ENCODE results near the gene DGCR8.

Gene DGCR8

GRCh38 chr22:20135806-20136602, 56.0 kb downstream of the DGCR8 start:
- peaks cover 8 to 14% of the 10 kb centered on the region in 2 experiments for H3K4me1 ChIP-seq (ENCODE audit: control insufficient read depth in 1 of 2, insufficient read depth in 2 of 2, low read length in 2 of 2)
- H3K4me3 ChIP-seq (ENCODE audit: low read depth, low read length): no peak overlapping the region
- H3K9ac ChIP-seq (ENCODE audit: low read length): no peak overlapping the region
- H3K14ac ChIP-seq (ENCODE audit: low read length): no peak overlapping the region
- no peak overlapping the region for H3K27ac ChIP-seq (ENCODE audit: low read depth, low read length)
- H3K23ac ChIP-seq (ENCODE audit: low read length): no peak overlapping the region
- H2AK5ac ChIP-seq (ENCODE audit: low read length): no peak overlapping the region
- DNase-seq: no peak
- no peak overlapping the region for H2BK5ac ChIP-seq (ENCODE audit: low read depth, low read length, poor library complexity)
- no peak overlapping the region for H4K91ac ChIP-seq (ENCODE audit: low read depth, low read length)
- no peaks in the 10 kb centered on the region for H3K27me3 ChIP-seq (ENCODE audit: insufficient read depth, low read length)
- H3K79me1 ChIP-seq (ENCODE audit: low read length): peaks cover 5% of the 10 kb centered on the region
- H3K4ac ChIP-seq (ENCODE audit: low read depth, low read length): no peak overlapping the region
- H3K79me2 ChIP-seq (ENCODE audit: control insufficient read depth, insufficient read depth, low read length, poor library complexity): peaks cover 6% of the 10 kb centered on the region
- no peak overlapping the region for H3K18ac ChIP-seq (ENCODE audit: low read length)
- H2AFZ ChIP-seq (ENCODE audit: insufficient read depth, low read length, poor library complexity): no peak overlapping the region
- no peak overlapping the region for H2BK120ac ChIP-seq (ENCODE audit: insufficient read depth, low read length, poor library complexity)
- no peak overlapping the region for H3K4me2 ChIP-seq (ENCODE audit: low read length)
- H3K9me3 ChIP-seq (ENCODE audit: insufficient read depth, low read depth, low read length): peaks cover 4% of the 10 kb centered on the region
- no CpG with 5 or more reads among the region's 25 CpGs for WGBS (ENCODE audit: extremely low coverage, insufficient coverage, insufficient read length)
- H2BK12ac ChIP-seq (ENCODE audit: low read length): no peak overlapping the region
- H4K12ac ChIP-seq (ENCODE audit: low read depth, low read length): no peak overlapping the region
- H3K36me3 ChIP-seq (ENCODE audit: control insufficient read depth in 1 of 2, insufficient read depth in 2 of 2, low read length in 2 of 2): peaks cover 7% of the 10 kb centered on the region in 2 experiments
- no peak overlapping the region for H4K8ac ChIP-seq (ENCODE audit: low read depth, low read length)

DNA sequence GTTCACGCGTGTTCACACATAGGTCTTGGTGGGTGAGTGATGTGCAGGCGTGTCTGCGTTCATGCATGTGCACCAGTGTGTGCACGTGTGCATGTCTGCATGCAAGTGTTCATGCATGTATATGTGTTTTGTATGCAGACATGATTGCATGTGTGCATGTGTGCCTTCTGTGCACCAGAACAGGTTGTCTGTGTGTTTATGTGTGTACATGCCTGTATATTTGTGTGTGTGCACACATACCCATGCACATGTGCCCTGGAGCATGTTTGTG, 56.5 kb downstream of the DGCR8 start:
- Histone ChIP-seq H2AK5ac (ENCODE audit: low read length) (no peak overlapping the region), H3K18ac (ENCODE audit: low read length) (no peak overlapping the region), H3K4me2 (ENCODE audit: low read length) (no peak overlapping the region), H3K9ac (ENCODE audit: low read length) (no peak overlapping the region), H3K9me3 (ENCODE audit: insufficient read depth, low read depth, low read length) (peaks cover 4% of the 10 kb centered on the region), H3K79me1 (ENCODE audit: low read length) (peaks cover 2% of the 10 kb centered on the region), H2BK120ac (ENCODE audit: insufficient read depth, low read length, poor library complexity) (no peak overlapping the region), H3K23ac (ENCODE audit: low read length) (no peak overlapping the region), H2BK5ac (ENCODE audit: low read depth, low read length, poor library complexity) (no peak overlapping the region), H3K14ac (ENCODE audit: low read length) (no peak overlapping the region), H4K91ac (ENCODE audit: low read depth, low read length) (no peak overlapping the region), H3K79me2 (ENCODE audit: control insufficient read depth, insufficient read depth, low read length, poor library complexity) (peaks cover 3% of the 10 kb centered on the region), H3K27ac (ENCODE audit: low read depth, low read length) (no peak overlapping the region), H2BK12ac (ENCODE audit: low read length) (no peak overlapping the region), H4K12ac (ENCODE audit: low read depth, low read length) (no peak overlapping the region), H2AFZ (ENCODE audit: insufficient read depth, low read length, poor library complexity) (no peak overlapping the region), H4K8ac (ENCODE audit: low read depth, low read length) (no peak overlapping the region), H3K4me3 (ENCODE audit: low read depth, low read length) (no peak overlapping the region), H3K4me1 (ENCODE audit: control insufficient read depth in 1 of 2, insufficient read depth in 2 of 2, low read length in 2 of 2) (peaks cover 11 to 19% of the 10 kb centered on the region in 2 experiments), H3K36me3 (ENCODE audit: control insufficient read depth in 1 of 2, insufficient read depth in 2 of 2, low read length in 2 of 2) (peaks cover 7% of the 10 kb centered on the region in 2 experiments), H3K27me3 (ENCODE audit: insufficient read depth, low read length) (no peaks in the 10 kb centered on the region), H3K4ac (ENCODE audit: low read depth, low read length) (no peak overlapping the region)
- DNase-seq: no peak
- no CpG with 5 or more reads among the region's 5 CpGs for WGBS (ENCODE audit: extremely low coverage, insufficient coverage, insufficient read length)

GRCh38 chr22:20137113-20137512, 57.1 kb downstream of the DGCR8 start:
- no peak overlapping the region for H2AK5ac ChIP-seq (ENCODE audit: low read length)
- no peak overlapping the region for H3K4ac ChIP-seq (ENCODE audit: low read depth, low read length)
- no peak overlapping the region for H2AFZ ChIP-seq (ENCODE audit: insufficient read depth, low read length, poor library complexity)
- DNase-seq: no peak
- H3K27me3 ChIP-seq (ENCODE audit: insufficient read depth, low read length): no peaks in the 10 kb centered on the region
- H3K23ac ChIP-seq (ENCODE audit: low read length): no peak overlapping the region
- H3K4me1 ChIP-seq (ENCODE audit: control insufficient read depth in 1 of 2, insufficient read depth in 2 of 2, low read length in 2 of 2): peaks cover 17 to 24% of the 10 kb centered on the region in 2 experiments
- H3K4me3 ChIP-seq (ENCODE audit: low read depth, low read length): no peak overlapping the region
- no peak overlapping the region for H3K27ac ChIP-seq (ENCODE audit: low read depth, low read length)
- WGBS (ENCODE audit: extremely low coverage, insufficient coverage, insufficient read length): no CpG with 5 or more reads among the region's 13 CpGs
- no peak overlapping the region for H3K4me2 ChIP-seq (ENCODE audit: low read length)
- no peak overlapping the region for H2BK12ac ChIP-seq (ENCODE audit: low read length)
- no peak overlapping the region for H3K9ac ChIP-seq (ENCODE audit: low read length)
- H4K12ac ChIP-seq (ENCODE audit: low read depth, low read length): no peak overlapping the region
- H2BK120ac ChIP-seq (ENCODE audit: insufficient read depth, low read length, poor library complexity): no peak overlapping the region
- H4K8ac ChIP-seq (ENCODE audit: low read depth, low read length): no peak overlapping the region
- H3K9me3 ChIP-seq (ENCODE audit: insufficient read depth, low read depth, low read length): peaks cover 4% of the 10 kb centered on the region
- peaks cover 1% of the 10 kb centered on the region for H3K79me2 ChIP-seq (ENCODE audit: control insufficient read depth, insufficient read depth, low read length, poor library complexity)
- peaks cover 7 to 10% of the 10 kb centered on the region in 2 experiments for H3K36me3 ChIP-seq (ENCODE audit: control insufficient read depth in 1 of 2, insufficient read depth in 2 of 2, low read length in 2 of 2)
- H3K79me1 ChIP-seq (ENCODE audit: low read length): peaks cover 3% of the 10 kb centered on the region
- H3K14ac ChIP-seq (ENCODE audit: low read length): no peak overlapping the region
- no peak overlapping the region for H3K18ac ChIP-seq (ENCODE audit: low read length)
- no peak overlapping the region for H4K91ac ChIP-seq (ENCODE audit: low read depth, low read length)
- no peak overlapping the region for H2BK5ac ChIP-seq (ENCODE audit: low read depth, low read length, poor library complexity)

GRCh38 chr22:20137671-20138416, 57.8 kb downstream of the DGCR8 start:
- Histone ChIP-seq H2BK5ac (ENCODE audit: low read depth, low read length, poor library complexity) (no peak overlapping the region), H4K8ac (ENCODE audit: low read depth, low read length) (no peak overlapping the region), H3K9me3 (ENCODE audit: insufficient read depth, low read depth, low read length) (peaks cover 4% of the 10 kb centered on the region), H3K4me1 (ENCODE audit: control insufficient read depth in 1 of 2, insufficient read depth in 2 of 2, low read length in 2 of 2) (peaks cover 14 to 21% of the 10 kb centered on the region in 2 experiments), H4K12ac (ENCODE audit: low read depth, low read length) (no peak overlapping the region), H3K4ac (ENCODE audit: low read depth, low read length) (no peak overlapping the region), H3K27ac (ENCODE audit: low read depth, low read length) (no peak overlapping the region), H2AFZ (ENCODE audit: insufficient read depth, low read length, poor library complexity) (no peak overlapping the region), H3K9ac (ENCODE audit: low read length) (no peak overlapping the region), H3K79me1 (ENCODE audit: low read length) (peaks cover 7% of the 10 kb centered on the region), H2BK12ac (ENCODE audit: low read length) (no peak overlapping the region), H3K18ac (ENCODE audit: low read length) (no peak overlapping the region), H2BK120ac (ENCODE audit: insufficient read depth, low read length, poor library complexity) (no peak overlapping the region), H3K14ac (ENCODE audit: low read length) (no peak overlapping the region), H2AK5ac (ENCODE audit: low read length) (no peak overlapping the region), H3K4me3 (ENCODE audit: low read depth, low read length) (no peak overlapping the region), H4K91ac (ENCODE audit: low read depth, low read length) (no peak overlapping the region), H3K36me3 (ENCODE audit: control insufficient read depth in 1 of 2, insufficient read depth in 2 of 2, low read length in 2 of 2) (peaks cover 7 to 12% of the 10 kb centered on the region in 2 experiments), H3K79me2 (ENCODE audit: control insufficient read depth, insufficient read depth, low read length, poor library complexity) (no peaks in the 10 kb centered on the region), H3K4me2 (ENCODE audit: low read length) (no peak overlapping the region), H3K23ac (ENCODE audit: low read length) (no peak overlapping the region), H3K27me3 (ENCODE audit: insufficient read depth, low read length) (no peaks in the 10 kb centered on the region)
- no peak for DNase-seq
- WGBS (ENCODE audit: extremely low coverage, insufficient coverage, insufficient read length): no CpG with 5 or more reads among the region's 26 CpGs
